H1 (cell line): ENCODE results near the gene BORCS6. TPM values are rescaled to one million over a fixed set of nuclear protein-coding genes. Genes with fewer than 3 reads are reported as not detected.

Source experiments
- CHD2 ChIP-seq: IDR thresholded peaks from 2 replicates; pipeline ENCODE4 v1.6.1; 2012; ENCODE audit warnings: low read length, improper control_type of control experiment
- CHD7 ChIP-seq: fragments of 300-600 bp; sonication (generic); IDR thresholded peaks from 2 replicates; pipeline ENCODE4 v1.7.1; 2012; ENCODE audit warnings: low read length, moderate library complexity, mild to moderate bottlenecking, inconsistent platforms; ENCODE audit not compliant: insufficient replicate concordance
- EP300 ChIP-seq, 2 experiments: IDR thresholded peaks; 1 replicate in 1 of 2; 2 replicates in 1 of 2; pipeline ENCODE4 v1.6.1; 2011 to 2012; ENCODE audit warnings: low read depth in 2 of 2, low read length in 2 of 2, mild to moderate bottlenecking in 2 of 2, borderline replicate concordance in 1 of 2, inconsistent platforms in 1 of 2, moderate library complexity in 1 of 2
- JUND ChIP-seq: IDR thresholded peaks from 2 replicates; pipeline ENCODE4 v1.6.1; 2011; ENCODE audit warnings: mild to moderate bottlenecking, improper control_type of control experiment, low read length
- KDM4A ChIP-seq: IDR thresholded peaks from one replicate; pipeline ENCODE4 v1.7.1; 2012; ENCODE audit warnings: low read depth, mild to moderate bottlenecking, moderate library complexity, low read length, inconsistent platforms; ENCODE audit not compliant: severe bottlenecking
- NANOG ChIP-seq: IDR thresholded peaks from 2 replicates; pipeline ENCODE4 v1.6.1; 2011; ENCODE audit warnings: low read length, low read depth, mild to moderate bottlenecking, inconsistent platforms; ENCODE audit not compliant: insufficient read depth, poor library complexity, severe bottlenecking
- RFX5 ChIP-seq: IDR thresholded peaks from 2 replicates; pipeline ENCODE4 v1.6.1; 2011; ENCODE audit warnings: low read depth, low read length, improper control_type of control experiment, borderline replicate concordance
- SIN3A ChIP-seq, 2 experiments: IDR thresholded peaks in 1 of 2; conservative IDR thresholded peaks in 1 of 2; 2 replicates each; pipeline ENCODE4 v1.6.1; 2011 to 2012; ENCODE audit warnings: low read length in 2 of 2, improper control_type of control experiment in 1 of 2, low read depth in 1 of 2, mild to moderate bottlenecking in 1 of 2
- SP2 ChIP-seq: IDR thresholded peaks from 2 replicates; pipeline ENCODE4 v1.6.1; 2012; ENCODE audit warnings: mild to moderate bottlenecking, low read length, inconsistent platforms
- polyA plus RNA-seq, 7 experiments: library from polyadenylated mRNA; depleted of rRNA in 3 of 7; stranded (reverse) in 5 of 7; unstranded in 2 of 7; fragments of >200 nt in 5 of 7; fragments of 200-250 nt in 2 of 7; gene quantifications; 1 replicate in 5 of 7; 2 replicates in 1 of 7; 4 replicates in 1 of 7; pipeline versions ENCODE4 v1.2.1 to v1.2.3, GENCODE V29; 2011 to 2013; ENCODE audit warnings: missing spikeins in 2 of 7, mixed read lengths in 2 of 7
- total RNA-seq: library from RNA; stranded (reverse); fragmentation: NEBNext Ultra II Directional; extraction: Animal tissue kit (Norgen Biotek cat#: 25700); gene quantifications from 2 replicates; pipeline ENCODE4 v1.2.1, GENCODE V29; 2021

BORCS6 gene
- total and polyA plus RNA-seq, 2 of the 8 experiments (the other 6 are each of a cell fraction or from before 2014, with no cell fraction given) = 3.3 to 3.6 TPM

- TF ChIP-seq NANOG = no peak
- peak; percentile 75 to 97; a peak in 3 of 4 replicates for TF ChIP-seq SIN3A (conservative IDR thresholded peaks at IDR 0.05 in 1 of 2, IDR thresholded peaks at IDR 0.05 in 1 of 2; ENCODE audit: low read depth in 1 of 2, low read length in 2 of 2)
- peak; percentile 65 for TF ChIP-seq CHD2
- TF ChIP-seq EP300 (IDR thresholded peaks at IDR 0.05; ENCODE audit: borderline replicate concordance in 1 of 2, low read depth in 2 of 2, low read length in 2 of 2) = no peak
- no peak for TF ChIP-seq JUND
- TF ChIP-seq KDM4A = peak; percentile 71
- 0 out of 2 replicates have a peak, but pooled peaks have one; percentile 3 for TF ChIP-seq RFX5
- TF ChIP-seq CHD7 = no peak
- TF ChIP-seq SP2 = no peak
These were observed 20.2 kb upstream of the BORCS6 start, which contains the start of gene AURKB (continued) for GRCh38 chr17:8209907-8210760.
